RKO (cell line): ENCODE data around the gene C11orf86.

Experiments
- DNase-seq: peaks from one replicate; pipeline ENCODE4 v3.0.0-alpha.2; 2016; ENCODE audit warnings: low spot score

C11orf86 gene

GRCh38 chr11:67025750-67026149, 50.6 kb downstream of the C11orf86 start:
- no peak for DNase-seq
